SK-N-SH (cell line): ENCODE results near the gene CYB5D1. TPM values are rescaled to one million over a fixed set of nuclear protein-coding genes. Genes with fewer than 3 reads are reported as not detected.
A peak's percentile ranks its signal among the peaks of the same experiment; 100 is the strongest.

Experiments used
- CTCF ChIA-PET: fragments of 300-600, 350-600 bp; formaldehyde crosslinking; extraction: SDS; loops from one replicate; lab custom pipeline; 2021; lab: Yijun Ruan, JAX
- POLR2A ChIA-PET: fragments of 350-600 bp; sonication (Branson Sonifier 250); formaldehyde crosslinking; extraction: SDS; loops from one replicate; lab custom pipeline; 2020; ENCODE audit warnings: antibody characterized with exemption, inconsistent platforms; lab: Yijun Ruan, JAX
- DNase-seq: peaks from one replicate; pipeline ENCODE4 v3.0.0; 2012
- H2AFZ ChIP-seq: fragments of 200-600 bp; sonication (generic); 2 replicates; pipeline ENCODE4 v1.8.1; 2016; ENCODE audit warnings: antibody characterized with exemption, mild to moderate bottlenecking, low read depth
- H3F3A ChIP-seq: fragments of 200-600 bp; sonication (generic); replicated peaks from 2 replicates; pipeline ENCODE3; 2016; ENCODE audit warnings: antibody characterized with exemption, mild to moderate bottlenecking; ENCODE audit not compliant: insufficient read depth
- H3K27ac ChIP-seq, 2 experiments: fragments of 200-500 bp in 1 of 2; fragments of 200-600 bp in 1 of 2; sonication (Bioruptor generic) in 1 of 2; sonication (generic), shearing (Covaris generic) in 1 of 2; 2 replicates each; pipeline versions ENCODE4 v1.5.1 to v1.6.1; 2014 to 2016; ENCODE audit warnings: low read depth in 2 of 2, inconsistent platforms in 1 of 2, low read length in 1 of 2, mild to moderate bottlenecking in 1 of 2, mixed read lengths in 1 of 2
- H3K27me3 ChIP-seq: fragments of 200-600 bp; sonication (generic), shearing (Covaris generic); 2 replicates; pipeline ENCODE4 v1.6.1; 2016; ENCODE audit warnings: mixed run types; ENCODE audit not compliant: insufficient read depth
- H3K36me3 ChIP-seq, 2 experiments: fragments of 200-500 bp in 1 of 2; fragments of 200-600 bp in 1 of 2; sonication (Bioruptor generic) in 1 of 2; sonication (generic) in 1 of 2; replicated peaks in 1 of 2; 2 replicates each; pipeline versions ENCODE3 to v1.5.1; 2014 to 2016; ENCODE audit warnings: low read length in 1 of 2, mild to moderate bottlenecking in 1 of 2; ENCODE audit not compliant: insufficient read depth in 2 of 2, control insufficient read depth in 1 of 2
- H3K4me1 ChIP-seq, 2 experiments: fragments of 200-500 bp in 1 of 2; fragments of 200-600 bp in 1 of 2; sonication (Bioruptor generic) in 1 of 2; sonication (generic), shearing (Covaris generic) in 1 of 2; 2 replicates each; pipeline versions ENCODE4 v1.5.1 to v1.6.1; 2014 to 2016; ENCODE audit warnings: low read depth in 1 of 2, low read length in 1 of 2, mixed run types in 1 of 2; ENCODE audit not compliant: insufficient read depth in 2 of 2, control insufficient read depth in 1 of 2
- H3K4me2 ChIP-seq: fragments of 200-600 bp; sonication (generic), shearing (Covaris generic); 2 replicates; pipeline ENCODE4 v1.6.1; 2017; ENCODE audit warnings: mixed run types
- H3K4me3 ChIP-seq, 2 experiments: fragments of 200-500 bp in 1 of 2; fragments of 200-600 bp in 1 of 2; sonication (Bioruptor generic) in 1 of 2; sonication (generic), shearing (Covaris generic) in 1 of 2; 2 replicates each; pipeline versions ENCODE4 v1.5.1 to v1.8.1; 2014 to 2016; ENCODE audit warnings: low read depth in 2 of 2, inconsistent platforms in 1 of 2, low read length in 1 of 2, mild to moderate bottlenecking in 1 of 2, mixed read lengths in 1 of 2, moderate library complexity in 1 of 2
- H3K79me2 ChIP-seq: fragments of 200-600 bp; sonication (generic); 2 replicates; pipeline ENCODE4 v1.8.1; 2017; ENCODE audit warnings: mild to moderate bottlenecking; ENCODE audit not compliant: insufficient read depth
- H3K9ac ChIP-seq: fragments of 200-600 bp; sonication (generic); 2 replicates; pipeline ENCODE4 v1.6.1; 2017; ENCODE audit warnings: mixed run types
- H3K9me2 ChIP-seq: fragments of 200-600 bp; sonication (generic); 2 replicates; pipeline ENCODE4 v1.6.1; 2017; ENCODE audit warnings: mixed run types
- H3K9me3 ChIP-seq: fragments of 200-600 bp; sonication (generic); 2 replicates; pipeline ENCODE4 v1.6.1; 2017; ENCODE audit warnings: mixed run types, mild to moderate bottlenecking, moderate library complexity
- H4K20me1 ChIP-seq: fragments of 200-600 bp; sonication (generic); 2 replicates; pipeline ENCODE4 v1.6.1; 2017; ENCODE audit warnings: mild to moderate bottlenecking, mixed run types; ENCODE audit not compliant: insufficient read depth
- CHD2 ChIP-seq: fragments of 150-350 bp; IDR thresholded peaks from 2 replicates; pipeline ENCODE4 v1.6.1; 2018; ENCODE audit warnings: low read length; ENCODE audit not compliant: partially characterized antibody
- CTCF ChIP-seq: fragments of 200-600 bp; sonication (generic); IDR thresholded peaks from 2 replicates; pipeline ENCODE4 v1.6.1; 2017; ENCODE audit warnings: antibody characterized with exemption, mild to moderate bottlenecking, moderate library complexity
- ELF1 ChIP-seq: IDR thresholded peaks from 2 replicates; pipeline ENCODE4 v1.4.0; 2012
- EZH2phosphoT487 ChIP-seq: fragments of 200-600 bp; sonication (generic); IDR thresholded peaks from 2 replicates; pipeline ENCODE4 v1.6.1; 2017; ENCODE audit warnings: low read depth, mixed run types, mild to moderate bottlenecking, antibody characterized with exemption, moderate library complexity, borderline replicate concordance
- GATA2 ChIP-seq: sonication (generic); formaldehyde crosslinking; IDR thresholded peaks from 2 replicates; pipeline ENCODE4 v1.5.0; 2020; ENCODE audit warnings: mild to moderate bottlenecking, missing genetic modification reagents
- IRF3 ChIP-seq: fragments of 150-350 bp; IDR thresholded peaks from 2 replicates; pipeline ENCODE4 v1.6.1; 2016; ENCODE audit warnings: mild to moderate bottlenecking, low read depth, low read length
- MAX ChIP-seq: IDR thresholded peaks from 2 replicates; pipeline ENCODE4 v1.4.0; 2012; ENCODE audit warnings: low read depth
- MEF2A ChIP-seq: IDR thresholded peaks from 2 replicates; pipeline ENCODE4 v1.4.0; 2012; ENCODE audit warnings: low read depth, borderline replicate concordance
- MXI1 ChIP-seq: IDR thresholded peaks from 2 replicates; pipeline ENCODE4 v1.6.1; 2012; ENCODE audit warnings: mild to moderate bottlenecking, low read depth, low read length, improper control_type of control experiment
- NFIC ChIP-seq: IDR thresholded peaks from 2 replicates; pipeline ENCODE4 v1.4.0; 2012; ENCODE audit warnings: borderline replicate concordance
- NRF1 ChIP-seq: IDR thresholded peaks from 2 replicates; pipeline ENCODE4 v1.6.1; 2012; ENCODE audit warnings: low read depth, mild to moderate bottlenecking, low read length
- PBX3 ChIP-seq: IDR thresholded peaks from 2 replicates; pipeline ENCODE4; 2012
- REST ChIP-seq: IDR thresholded peaks from 2 replicates; pipeline ENCODE4 v1.6.1; 2012; ENCODE audit warnings: mild to moderate bottlenecking, low read depth, low read length, moderate library complexity
- RFX5 ChIP-seq: IDR thresholded peaks from 2 replicates; pipeline ENCODE4 v1.6.1; 2012; ENCODE audit warnings: mild to moderate bottlenecking, improper control_type of control experiment, low read length
- TAF1 ChIP-seq: IDR thresholded peaks from 2 replicates; pipeline ENCODE4 v1.6.1; 2012; ENCODE audit warnings: low read depth, mild to moderate bottlenecking, low read length, moderate library complexity, borderline replicate concordance
- TEAD4 ChIP-seq: IDR thresholded peaks from 2 replicates; pipeline ENCODE4 v1.4.0; 2012; ENCODE audit warnings: mild to moderate bottlenecking, borderline replicate concordance; ENCODE audit not compliant: insufficient read depth
- USF1 ChIP-seq: IDR thresholded peaks from 2 replicates; pipeline ENCODE4 v1.4.0; 2012; ENCODE audit warnings: low read depth, borderline replicate concordance
- ZBTB33 ChIP-seq: IDR thresholded peaks from 2 replicates; pipeline ENCODE4 v1.4.0; 2012; ENCODE audit warnings: low read depth, borderline replicate concordance
- WGBS: methylation state at CpG from one replicate; pipeline ENCODE4 v1.1.6; 2017; ENCODE audit warnings: low lambda C conversion rate; 5-methylcytosine and 5-hydroxymethylcytosine counted together
- polyA plus RNA-seq, 3 experiments: library from polyadenylated mRNA; depleted of rRNA; stranded (reverse); fragments of >200 nt; gene quantifications; 2 replicates each; pipeline ENCODE4 v1.2.3, GENCODE V29; 2012

The CYB5D1 gene
- polyA plus RNA-seq (2012; rRNA removed) = 8.8 and 9.8 TPM in 2 replicates
- 8.5 and 9.4 TPM in 2 replicates for polyA plus RNA-seq (2012; cell fraction: cytosol; rRNA removed)
- 11.6 and 16.8 TPM in 2 replicates for polyA plus RNA-seq (2012; cell fraction: nucleus; rRNA removed)

- CTCF ChIA-PET = interaction anchor here (0.6 to 9.9 kb wide), 19 partner anchors 12 to 202 kb away, joined by 3 to 143 read pairs (median 5); partner anchors contain the start of genes KDM6B, TP53 and WRAP53
- peak within 1 kb of the TSS; percentile 93 to 100 for H3K27ac ChIP-seq
- TF ChIP-seq IRF3 (no peak), PBX3 (no peak; the same call in 1 of the 2 replicates), MXI1 (peak; percentile 90), NRF1 (no peak), ZBTB33 (peak; percentile 26), TEAD4 (no peak), CTCF (no peak), MEF2A (no peak), EZH2phosphoT487 (no peak), CHD2 (peak; percentile 64), NFIC (no peak; the same call in 1 of the 2 replicates), USF1 (peak; percentile 74; the same call in 1 of the 2 replicates), MAX (peak; percentile 95), REST (no peak), TAF1 (no peak), ELF1 (peak; percentile 71), GATA2 (CRISPR knock-in tag) (peak; percentile 99), RFX5 (no peak)
Observed at GRCh38 chr17:7857713-7858521, at the start of gene CYB5D1. Gene CYB5D1 (plus strand): TSS chr17:7858003. CDS start chr17:7858135, 132 bp downstream.

More at GRCh38 chr17:7857713-7858521, at the start of gene CYB5D1:
- Histone ChIP-seq H3F3A (peaks cover 16% of the 10 kb centered on the region), H3K4me2 (peak within 1 kb of the TSS; percentile 91), H3K79me2 (peaks cover 17% of the 10 kb centered on the region; the same call in 1 of the 2 replicates), H3K9me2 (no peaks in the 10 kb centered on the region), H3K9me3 (no peaks in the 10 kb centered on the region), H3K4me3 (peak within 1 kb of the TSS; percentile 72 to 77), H3K27me3 (no peaks in the 10 kb centered on the region), H3K9ac (peak within 1 kb of the TSS; percentile 79), H3K36me3 (peaks cover 3 to 41% of the 10 kb centered on the region in 2 experiments), H3K4me1 (peaks cover 23 to 34% of the 10 kb centered on the region in 2 experiments; a peak in 3 of 4 replicates), H4K20me1 (no peaks in the 10 kb centered on the region; the same call in 1 of the 2 replicates), H2AFZ (peak within 1 kb of the TSS; percentile 73)
- POLR2A ChIA-PET = interaction anchor here (0.6 to 1.9 kb wide), 13 partner anchors 13 to 171 kb away, joined by 3 to 17 read pairs (median 4); partner anchors contain the start of genes KDM6B, RNF227 and TP53
- under 1% methylated on average over 36 of the region's 48 CpGs for WGBS
- peak; percentile 80 for DNase-seq
